K562 (cell line): ENCODE measurements around the gene PTGIR. TPM values are rescaled to one million over a fixed set of nuclear protein-coding genes. Genes with fewer than 3 reads are reported as not detected.

Source experiments
- ATAC-seq: fragments of 200-7000 bp; cut with Tn5 transposase; 3 replicates; pipeline ENCODE4 v1.9.1; 2020; ENCODE audit warnings: moderate library complexity
- BruUV-seq: library from RNA; stranded (reverse); fragments of 400-500 nt; replicated peaks from 2 replicates; lab custom pipeline; 2021; lab: Mats Ljungman, UMichigan
- CTCF ChIA-PET: fragments of 300-600 bp; formaldehyde crosslinking; extraction: SDS; loops from one replicate; lab custom pipeline; 2021; ENCODE audit warnings: low intra/inter-chr PET ratio; lab: Yijun Ruan, JAX
- POLR2A ChIA-PET: fragments of 300-600, 350-650 bp; sonication (Branson Sonifier 250); formaldehyde crosslinking; extraction: SDS; loops from one replicate; lab custom pipeline; 2021; ENCODE audit warnings: antibody characterized with exemption, inconsistent platforms; lab: Yijun Ruan, JAX
- DNase-seq, 4 experiments: peaks; one replicate each; pipeline versions ENCODE4 v3.0.0 to v3.0.0-alpha.2; 2011 to 2018; ENCODE audit warnings: low spot score in 3 of 4, mixed read lengths in 3 of 4; ENCODE audit errors: extremely low read depth in 1 of 4
- FAIRE-seq: peaks from 2 replicates; lab custom pipeline; 2011; peaks lifted over from hg19 to GRCh38; lab: Jason Lieb, UNC
- H2AFZ ChIP-seq: 2 replicates; pipeline ENCODE4 v1.6.0; 2011; ENCODE audit warnings: low read depth, low read length, control low read depth, inconsistent platforms
- H3K27ac ChIP-seq: fragments of 200-600 bp; 3 replicates; pipeline ENCODE4 v1.8.0; 2011; ENCODE audit warnings: low read depth, mild to moderate bottlenecking, control low read depth, inconsistent platforms, low read length, moderate library complexity, mixed read lengths; ENCODE audit errors: extremely low read depth
- H3K27me3 ChIP-seq, 2 experiments: fragments of 300-600 bp in 1 of 2; 2 replicates in 1 of 2; 3 replicates in 1 of 2; pipeline versions ENCODE4 v1.6.0 to v1.8.0; 2011; ENCODE audit warnings: inconsistent platforms in 2 of 2, low read length in 2 of 2, mild to moderate bottlenecking in 1 of 2, mixed read lengths in 1 of 2, moderate library complexity in 1 of 2; ENCODE audit not compliant: control insufficient read depth in 2 of 2, insufficient read depth in 2 of 2
- H3K36me3 ChIP-seq: fragments of 300-600 bp; 3 replicates; pipeline ENCODE4 v1.8.0; 2011; ENCODE audit warnings: mild to moderate bottlenecking, low read length, inconsistent platforms; ENCODE audit not compliant: control insufficient read depth, insufficient read depth
- H3K4me1 ChIP-seq, 2 experiments: fragments of 200-600 bp in 1 of 2; replicated peaks in 1 of 2; 2 replicates in 1 of 2; 3 replicates in 1 of 2; pipeline versions ENCODE4 v1.5.1 to v1.8.0; 2011; ENCODE audit warnings: inconsistent platforms in 2 of 2, low read length in 2 of 2, mild to moderate bottlenecking in 1 of 2, mixed read lengths in 1 of 2, moderate library complexity in 1 of 2; ENCODE audit not compliant: control insufficient read depth in 2 of 2, insufficient read depth in 2 of 2
- H3K4me2 ChIP-seq: 2 replicates; pipeline ENCODE4 v1.6.1; 2011; ENCODE audit warnings: low read length, control low read depth, inconsistent platforms, mixed read lengths; ENCODE audit not compliant: insufficient read depth
- H3K4me3 ChIP-seq: fragments of 200-600 bp; sonication (generic), shearing (Covaris generic); 2 replicates; pipeline ENCODE4 v1.5.1; 2016; ENCODE audit warnings: control low read depth, inconsistent platforms
- H3K79me2 ChIP-seq: fragments of 200-600 bp; 3 replicates; pipeline ENCODE4 v1.8.0; 2011; ENCODE audit warnings: low read length, inconsistent platforms; ENCODE audit not compliant: control insufficient read depth, insufficient read depth
- H3K9ac ChIP-seq, 2 experiments: 2 replicates each; pipeline versions ENCODE4 v1.6.0 to v1.6.1; 2011; ENCODE audit warnings: low read depth in 2 of 2, low read length in 2 of 2, control low read depth in 1 of 2, inconsistent platforms in 1 of 2, mild to moderate bottlenecking in 1 of 2, mixed read lengths in 1 of 2; ENCODE audit not compliant: insufficient read depth in 1 of 2
- H3K9me1 ChIP-seq: one replicate; pipeline ENCODE4 v1.6.0; 2011; ENCODE audit warnings: inconsistent platforms, mild to moderate bottlenecking, low read length, moderate library complexity; ENCODE audit not compliant: control insufficient read depth, insufficient read depth
- H3K9me3 ChIP-seq: replicated peaks from 2 replicates; pipeline ENCODE4 v1.5.1; 2011; ENCODE audit warnings: low read depth, low read length, inconsistent platforms; ENCODE audit not compliant: control insufficient read depth, insufficient read depth
- H4K20me1 ChIP-seq: replicated peaks from 2 replicates; pipeline ENCODE4 v1.6.1; 2011; ENCODE audit warnings: low read length, inconsistent platforms, mixed read lengths; ENCODE audit not compliant: control insufficient read depth, insufficient read depth
- HNRNPL ChIP-seq: fragments of 200-400 bp; formaldehyde crosslinking; IDR thresholded peaks from 2 replicates; pipeline ENCODE4 v1.6.1; 2017; ENCODE audit warnings: low read depth, mild to moderate bottlenecking, low read length
- NBN ChIP-seq: fragments of 450-650 bp; IDR thresholded peaks from 2 replicates; pipeline ENCODE4 v1.6.1; 2016; ENCODE audit warnings: low read depth, mild to moderate bottlenecking
- PCBP2 ChIP-seq: fragments of 200-400 bp; formaldehyde crosslinking; IDR thresholded peaks from 2 replicates; pipeline ENCODE4 v1.6.1; 2018; ENCODE audit warnings: low read length, low read depth, mild to moderate bottlenecking, moderate library complexity; ENCODE audit not compliant: poor library complexity, severe bottlenecking
- ZNF121 ChIP-seq: sonication (generic); formaldehyde crosslinking; conservative IDR thresholded peaks from 2 replicates; pipeline ENCODE4 v1.8.0; 2022; ENCODE audit warnings: missing genetic modification reagents
- ZNF23 ChIP-seq: fragments of 250-450 bp; sonication (Bioruptor Pico); IDR thresholded peaks from 2 replicates; pipeline ENCODE4 v1.4.0; 2020; ENCODE audit warnings: mild to moderate bottlenecking
- ZNF76 ChIP-seq: fragments of 250-450 bp; sonication (Bioruptor Pico); IDR thresholded peaks from 2 replicates; pipeline ENCODE4 v1.4.0; 2020; ENCODE audit warnings: mild to moderate bottlenecking, moderate library complexity, borderline replicate concordance
- WGBS: fragments of 100-300 bp; shearing (Covaris generic); methylation state at CpG from one replicate; pipeline ENCODE4 v1.1.6; 2016; ENCODE audit warnings: low coverage, mixed read lengths; ENCODE audit not compliant: insufficient coverage; ENCODE audit errors: missing lambda C conversion rate; 5-methylcytosine and 5-hydroxymethylcytosine counted together
- in situ Hi-C: fragments of 300-500 bp; cut with MboI; formaldehyde crosslinking; loops from 4 replicates; pipeline ENCODE4 v1.15.0; 2018; ENCODE audit warnings: inconsistent platforms, mixed read lengths
- intact Hi-C: fragments of 100-400 bp; cut with micrococcal nuclease; formaldehyde crosslinking; loops from 2 replicates; pipeline ENCODE4 v1.14.2; 2022
- polyA plus RNA-seq, 8 experiments: library from polyadenylated mRNA; depleted of rRNA in 4 of 8; stranded (reverse) in 5 of 8; unstranded in 3 of 8; fragments of >200 nt; fragmentation: Nextera tagmentation in 2 of 8; fragmentation: Illumina TruSeq in 1 of 8; extraction: Ambion mirVana in 2 of 8; extraction: Trizol in 1 of 8; gene quantifications; 2 replicates each; pipeline versions ENCODE4 v1.2.1 to v1.2.3, GENCODE V29; 2011 to 2014; ENCODE audit warnings: inconsistent platforms in 1 of 8, missing spikeins in 1 of 8
- total RNA-seq, 7 experiments: library from RNA; depleted of rRNA in 6 of 7; stranded (reverse); fragments of >200 nt in 6 of 7; fragmentation: Illumina TruSeq in 2 of 7; extraction: Trizol in 2 of 7; gene quantifications; 2 replicates each; pipeline versions ENCODE4 v1.2.1 to v1.2.3, GENCODE V29; 2011 to 2021; ENCODE audit warnings: low replicate concordance in 1 of 7

The PTGIR gene
- total and polyA plus RNA-seq, 9 of the 15 experiments (the other 6 are each of a cell fraction or from before 2014, with no cell fraction given): 0.11 to 3.4 (median 1.1) TPM; not detected in 1

- Histone ChIP-seq H3K27ac (no peak overlapping the region), H3K4me2 (peak overlapping the region; percentile 57; the same call in 1 of the 2 replicates), H3K9me3 (no peaks in the 10 kb centered on the region), H3K27me3 (no peaks in the 10 kb centered on the region), H4K20me1 (no peaks in the 10 kb centered on the region), H3K9ac (peak overlapping the region in 1 of 2 experiments; percentile 11; a peak in 1 of 4 replicates), H3K4me3 (no peak overlapping the region), H2AFZ (peak overlapping the region; percentile 60; the same call in 1 of the 2 replicates), H3K4me1 (peaks cover 45 to 66% of the 10 kb centered on the region in 2 experiments), H3K79me2 (no peaks in the 10 kb centered on the region), H3K36me3 (no peaks in the 10 kb centered on the region), H3K9me1 (no peaks in the 10 kb centered on the region)
- TF ChIP-seq NBN (no peak), ZNF23 (CRISPR knock-in tag) (no peak), HNRNPL (peak; percentile 15; the same call in 1 of the 2 replicates), ZNF121 (CRISPR knock-in tag) (0 out of 2 replicates have a peak, but pooled peaks have one; percentile 13), ZNF76 (CRISPR knock-in tag) (no peak), PCBP2 (no peak)
- ChIA-PET POLR2A (interaction anchor here (0.9 kb wide), 1 partner anchor 10 kb away, joined by 3 read pairs; no protein-coding TSS in a partner anchor), CTCF (no interaction called here)
- in situ Hi-C loops: no loop called here
- intact Hi-C loops: no loop called here
- BruUV-seq: no TSS peak
- DNase-seq (no peak), FAIRE-seq (no peak), ATAC-seq (no peak)
- WGBS: 86% methylated on average over 15 of the region's 35 CpGs
These were observed 880 bp downstream of the PTGIR start for GRCh38 chr19:46623915-46624502.
